ENCODE results near the gene ITPKB.

The ITPKB gene

DNA sequence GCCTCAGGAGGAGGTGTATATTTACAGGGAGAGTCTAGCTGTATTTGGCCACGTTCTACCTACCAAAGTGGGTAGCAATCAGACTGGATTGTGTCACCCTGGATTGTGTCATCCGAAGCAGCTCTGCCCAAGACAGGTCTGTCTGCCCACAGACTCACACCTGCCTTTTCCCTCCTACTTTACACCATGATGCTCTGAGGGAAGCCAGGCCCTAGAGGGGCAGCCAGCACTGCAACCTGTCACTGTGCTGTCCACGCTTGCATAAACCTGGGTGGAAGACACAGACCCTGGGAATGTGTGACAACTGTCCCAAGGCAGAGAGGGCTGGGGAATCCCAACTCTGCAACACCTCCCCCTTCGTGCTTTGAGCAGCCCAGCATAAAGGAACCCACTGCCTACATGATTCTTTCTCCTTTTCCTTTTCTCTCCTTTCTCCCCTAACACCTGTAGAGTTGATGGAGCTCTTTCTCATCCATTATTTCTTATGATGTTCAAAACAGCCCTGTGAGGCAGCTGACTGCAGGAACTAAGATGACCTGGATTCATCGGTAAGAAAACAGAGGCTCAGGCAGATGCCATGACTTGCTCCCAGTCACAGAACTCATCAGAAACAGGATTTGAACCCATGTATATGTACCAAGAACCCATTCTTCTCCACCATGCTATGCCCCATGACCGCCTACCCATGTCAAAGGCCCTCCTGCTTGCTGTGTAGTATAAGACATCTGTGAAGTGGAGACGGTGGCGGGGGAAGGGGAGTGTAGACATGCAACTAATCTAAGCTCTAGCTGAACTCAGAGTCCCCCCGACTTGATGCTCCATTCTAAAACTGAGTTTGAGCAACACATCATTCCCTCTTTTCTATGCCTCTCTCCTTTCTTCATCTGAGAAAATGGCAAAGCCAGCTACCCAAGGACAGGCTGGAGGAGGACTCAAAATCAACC is 55.9 kb downstream of the ITPKB start:
- no peak overlapping the region for H3K4me3 Mint-ChIP-seq
- H3K27ac Mint-ChIP-seq, result peak overlapping the region; percentile 1
- H3K9me3 Mint-ChIP-seq, result no peaks in the 10 kb centered on the region
- H3K36me3 Mint-ChIP-seq (ENCODE audit: low read depth), result peaks cover 14% of the 10 kb centered on the region
- peaks cover 76% of the 10 kb centered on the region for H3K4me1 Mint-ChIP-seq (ENCODE audit: low read depth)
- H3K27me3 Mint-ChIP-seq (ENCODE audit: low read depth), result no peaks in the 10 kb centered on the region

DNA sequence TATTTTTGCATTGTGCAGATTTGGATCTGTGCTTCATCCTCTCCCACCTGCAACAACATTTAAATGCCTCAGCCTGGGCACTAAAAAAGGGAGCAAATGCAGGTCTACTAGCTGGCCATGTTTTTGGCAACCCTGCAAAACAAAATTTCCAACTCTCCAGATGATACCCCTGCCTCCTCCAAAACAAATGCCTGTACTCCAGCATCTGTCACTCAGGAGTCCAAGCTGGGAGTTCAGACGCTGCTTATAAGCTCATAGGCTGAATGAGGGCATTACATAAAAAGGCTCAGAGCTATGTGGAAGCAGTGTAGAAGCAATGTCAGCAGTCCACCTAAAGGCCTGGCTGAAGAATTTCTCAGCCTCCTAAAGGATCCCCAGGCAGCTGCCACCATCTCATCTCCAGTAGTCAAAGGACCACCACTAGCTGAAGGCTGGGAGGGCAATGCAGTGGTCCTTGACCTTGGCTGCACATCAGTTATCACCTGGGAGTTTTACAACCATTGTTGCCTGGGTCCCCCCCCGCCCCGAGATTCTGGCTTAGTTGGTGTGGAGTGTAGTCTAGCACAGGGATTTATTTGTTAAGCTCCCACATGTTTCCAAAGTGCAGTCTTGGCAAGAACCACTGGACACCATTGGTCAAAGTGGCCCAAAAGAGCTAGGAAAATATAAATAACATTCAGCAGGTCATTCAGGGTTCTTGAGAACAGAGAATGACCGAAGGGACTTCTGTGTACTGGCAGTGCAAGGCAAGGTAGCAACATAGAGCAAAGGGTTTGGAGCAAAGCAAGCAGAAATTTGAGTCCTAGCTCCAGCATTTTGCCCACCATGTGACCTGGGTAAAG is 57.2 kb downstream of the ITPKB start:
- Mint-ChIP-seq H3K4me1 (ENCODE audit: low read depth) (peaks cover 76% of the 10 kb centered on the region), H3K36me3 (ENCODE audit: low read depth) (peaks cover 14% of the 10 kb centered on the region), H3K9me3 (no peaks in the 10 kb centered on the region), H3K4me3 (no peak overlapping the region), H3K27ac (no peak overlapping the region), H3K27me3 (ENCODE audit: low read depth) (no peaks in the 10 kb centered on the region)

DNA sequence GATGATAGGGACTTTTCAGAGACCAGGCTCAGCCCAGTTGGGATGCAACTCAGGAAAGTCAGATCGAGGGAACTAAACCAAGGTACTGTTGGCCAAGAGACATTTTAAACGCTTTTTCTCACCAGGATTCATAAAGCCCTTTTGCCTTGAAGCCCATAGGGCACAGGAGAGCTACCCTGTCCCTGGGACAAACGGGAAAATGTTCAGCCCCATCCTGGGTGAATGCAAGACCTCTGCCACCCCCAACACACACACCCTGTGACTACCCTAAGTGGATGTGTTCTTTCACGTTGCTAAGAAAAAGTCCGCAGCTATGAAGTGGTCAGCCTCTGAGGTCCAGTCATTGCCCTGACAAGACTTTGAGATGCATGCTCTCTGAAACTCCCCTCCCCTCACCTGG is 58.4 kb downstream of the ITPKB start:
- Mint-ChIP-seq H3K4me1 (ENCODE audit: low read depth) (peaks cover 81% of the 10 kb centered on the region), H3K36me3 (ENCODE audit: low read depth) (peaks cover 13% of the 10 kb centered on the region), H3K4me3 (no peak overlapping the region), H3K27ac (peak overlapping the region; percentile 43), H3K9me3 (no peaks in the 10 kb centered on the region), H3K27me3 (ENCODE audit: low read depth) (no peaks in the 10 kb centered on the region)

- H3K9me3 Mint-ChIP-seq, result no peaks in the 10 kb centered on the region
- peaks cover 8% of the 10 kb centered on the region for H3K36me3 Mint-ChIP-seq (ENCODE audit: low read depth)
- no peaks in the 10 kb centered on the region for H3K27me3 Mint-ChIP-seq (ENCODE audit: low read depth)
- peak overlapping the region; percentile 95 for H3K27ac Mint-ChIP-seq
- H3K4me3 Mint-ChIP-seq, result peak overlapping the region; percentile 74
- H3K4me1 Mint-ChIP-seq (ENCODE audit: low read depth), result peaks cover 83% of the 10 kb centered on the region
These were observed 59.1 kb downstream of the ITPKB start for GRCh38 chr1:226679853-226680516.

DNA sequence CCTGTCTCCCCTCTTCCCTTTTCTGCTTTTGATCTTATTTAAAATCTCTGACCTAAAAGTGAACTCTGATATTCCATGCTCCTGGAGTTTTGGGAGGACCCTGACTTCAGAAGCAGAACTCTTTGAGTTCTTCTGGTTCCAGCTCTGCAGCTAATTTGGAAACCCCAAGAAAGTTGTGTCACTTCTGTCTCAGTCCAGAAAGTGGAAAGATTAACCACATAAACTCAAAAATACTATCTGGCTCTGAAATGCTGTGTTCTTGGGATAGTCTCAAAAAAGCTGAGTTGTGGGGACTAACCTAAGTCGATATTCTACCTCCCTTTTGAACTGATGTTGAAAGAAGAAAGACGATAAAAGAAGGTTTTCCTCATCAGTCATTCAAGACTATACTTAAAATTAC is 59.8 kb downstream of the ITPKB start:
- peaks cover 84% of the 10 kb centered on the region for H3K4me1 Mint-ChIP-seq (ENCODE audit: low read depth)
- peak overlapping the region; percentile 74 for H3K4me3 Mint-ChIP-seq
- no peaks in the 10 kb centered on the region for H3K27me3 Mint-ChIP-seq (ENCODE audit: low read depth)
- H3K36me3 Mint-ChIP-seq (ENCODE audit: low read depth), result peaks cover 11% of the 10 kb centered on the region
- no peaks in the 10 kb centered on the region for H3K9me3 Mint-ChIP-seq
- H3K27ac Mint-ChIP-seq, result peak overlapping the region; percentile 95

DNA sequence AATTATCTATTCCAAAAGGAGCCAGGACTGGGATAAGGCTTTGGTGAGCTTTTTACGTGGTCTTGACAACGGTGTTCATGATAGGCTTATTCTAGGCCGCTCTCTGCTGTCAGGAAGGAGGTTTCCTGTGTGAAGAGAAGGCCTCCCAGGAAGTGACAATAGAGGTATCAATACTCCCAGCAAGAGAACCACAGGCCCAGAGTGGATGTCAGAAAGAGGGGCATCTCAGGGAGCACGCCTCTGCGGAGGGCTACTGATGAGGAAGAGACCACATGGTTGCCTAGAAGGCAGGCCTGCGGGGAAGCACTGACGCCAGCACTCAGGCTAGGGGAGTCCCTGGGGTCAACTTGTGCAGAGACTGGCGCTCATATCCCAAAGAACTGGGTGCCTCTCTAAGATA is 60.4 kb downstream of the ITPKB start:
- H3K27ac Mint-ChIP-seq, result peak overlapping the region; percentile 95
- no peaks in the 10 kb centered on the region for H3K9me3 Mint-ChIP-seq
- peaks cover 81% of the 10 kb centered on the region for H3K4me1 Mint-ChIP-seq (ENCODE audit: low read depth)
- H3K36me3 Mint-ChIP-seq (ENCODE audit: low read depth), result peaks cover 7% of the 10 kb centered on the region
- no peaks in the 10 kb centered on the region for H3K27me3 Mint-ChIP-seq (ENCODE audit: low read depth)
- peak overlapping the region; percentile 74 for H3K4me3 Mint-ChIP-seq

DNA sequence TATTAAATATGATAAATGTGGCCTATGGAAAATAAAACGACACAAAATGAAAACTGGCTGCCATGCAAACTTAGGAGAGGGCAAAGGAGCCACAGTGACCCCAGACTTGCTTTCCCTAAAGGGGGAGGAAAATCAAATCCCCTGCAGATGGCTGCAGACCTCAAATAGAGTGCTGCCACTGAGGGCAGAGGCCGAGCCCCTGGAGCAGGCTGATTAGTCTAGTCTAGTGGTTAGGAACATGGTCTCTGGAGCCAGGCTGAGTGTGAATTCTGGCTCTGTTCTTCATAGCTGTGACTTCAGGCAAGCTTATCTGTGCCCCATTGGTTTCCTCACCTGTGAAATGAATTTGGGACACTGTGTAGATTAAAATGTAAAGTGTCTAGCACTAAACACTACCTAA is 60.8 kb downstream of the ITPKB start:
- peak overlapping the region; percentile 95 for H3K27ac Mint-ChIP-seq

GRCh38 chr1:226677027-226678020 is 61.8 kb downstream of the ITPKB start:
- H3K4me1 Mint-ChIP-seq (ENCODE audit: low read depth), result peaks cover 75% of the 10 kb centered on the region
- peaks cover 6% of the 10 kb centered on the region for H3K36me3 Mint-ChIP-seq (ENCODE audit: low read depth)
- H3K4me3 Mint-ChIP-seq, result peak overlapping the region; percentile 66
- no peaks in the 10 kb centered on the region for H3K27me3 Mint-ChIP-seq (ENCODE audit: low read depth)
- peak overlapping the region; percentile 84 for H3K27ac Mint-ChIP-seq
- no peaks in the 10 kb centered on the region for H3K9me3 Mint-ChIP-seq

More for the DNA sequence above, 60.8 kb downstream of the ITPKB start:
- H3K36me3 Mint-ChIP-seq (ENCODE audit: low read depth), result peaks cover 4% of the 10 kb centered on the region
- H3K4me3 Mint-ChIP-seq, result peak overlapping the region; percentile 74
- H3K9me3 Mint-ChIP-seq, result no peaks in the 10 kb centered on the region
- H3K27me3 Mint-ChIP-seq (ENCODE audit: low read depth), result no peaks in the 10 kb centered on the region
- H3K4me1 Mint-ChIP-seq (ENCODE audit: low read depth), result peaks cover 78% of the 10 kb centered on the region

DNA sequence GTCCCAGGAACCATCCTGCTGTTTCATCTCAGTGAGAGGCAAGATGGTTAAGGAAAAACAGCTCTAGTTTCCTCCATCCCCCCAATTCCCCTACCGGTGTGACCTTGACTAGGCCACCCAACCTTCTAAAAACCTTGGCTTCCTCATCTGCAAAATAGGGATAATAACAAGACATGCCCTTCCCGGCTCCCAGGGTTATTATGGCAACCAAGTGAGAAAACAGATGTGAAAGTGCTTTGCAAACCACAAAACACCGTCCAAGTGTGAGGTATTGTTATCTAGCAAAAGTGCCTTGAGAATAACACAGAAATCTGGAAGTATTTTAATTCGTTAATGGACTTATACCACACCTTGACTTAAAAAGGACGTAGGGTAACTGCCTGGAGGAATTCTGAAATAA is 62.7 kb downstream of the ITPKB start:
- Mint-ChIP-seq H3K27ac (peak overlapping the region; percentile 84), H3K36me3 (ENCODE audit: low read depth) (peaks cover 11% of the 10 kb centered on the region), H3K4me1 (ENCODE audit: low read depth) (peaks cover 84% of the 10 kb centered on the region), H3K27me3 (ENCODE audit: low read depth) (no peaks in the 10 kb centered on the region), H3K9me3 (no peaks in the 10 kb centered on the region), H3K4me3 (peak overlapping the region; percentile 26)

GRCh38 chr1:226675715-226676357 is 63.2 kb downstream of the ITPKB start:
- Mint-ChIP-seq H3K27ac (peak overlapping the region; percentile 84), H3K27me3 (ENCODE audit: low read depth) (no peaks in the 10 kb centered on the region), H3K4me3 (peak overlapping the region; percentile 35), H3K4me1 (ENCODE audit: low read depth) (peaks cover 80% of the 10 kb centered on the region), H3K9me3 (no peaks in the 10 kb centered on the region), H3K36me3 (ENCODE audit: low read depth) (peaks cover 13% of the 10 kb centered on the region)

DNA sequence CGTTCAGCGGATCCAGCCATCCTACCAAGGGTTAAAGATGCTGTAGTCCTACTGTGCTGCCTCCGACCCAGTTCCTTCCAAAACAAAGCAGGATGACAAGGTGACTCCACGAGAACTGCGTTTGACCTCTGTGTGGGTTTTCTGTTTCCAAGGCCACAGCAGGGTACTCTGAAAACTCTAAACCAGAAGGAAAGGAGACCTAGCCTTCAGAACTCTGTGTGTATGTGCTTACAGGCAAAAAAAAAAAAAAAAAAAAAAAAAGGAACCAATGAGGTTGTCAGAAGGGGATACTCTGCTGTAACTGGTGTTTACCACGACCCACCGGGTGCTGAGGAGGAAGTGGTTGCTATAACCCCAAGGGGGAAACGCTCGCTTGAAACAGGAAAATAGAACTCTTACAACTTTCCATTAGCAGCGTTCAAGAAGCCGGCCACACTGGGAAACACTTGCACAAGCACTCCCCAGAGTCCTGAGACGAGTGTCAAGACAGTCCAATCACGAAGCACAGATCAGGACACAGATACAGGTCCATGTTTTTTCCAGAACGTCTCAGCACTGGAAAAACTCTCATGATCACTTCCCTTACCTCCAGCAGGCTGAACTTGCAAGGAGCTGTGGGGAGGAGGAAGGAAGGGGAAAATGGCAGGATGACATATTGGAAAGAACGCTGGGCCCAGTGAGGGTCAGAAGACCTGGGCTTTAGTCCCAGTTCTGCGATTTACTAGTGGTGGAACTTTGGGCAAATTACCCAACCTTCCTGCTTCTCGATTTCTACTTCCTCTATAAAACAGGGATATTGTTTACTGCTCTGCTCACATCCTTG is 64.0 kb downstream of the ITPKB start:
- H3K4me3 Mint-ChIP-seq, result peak overlapping the region; percentile 47
- peaks cover 13% of the 10 kb centered on the region for H3K36me3 Mint-ChIP-seq (ENCODE audit: low read depth)
- H3K9me3 Mint-ChIP-seq, result no peaks in the 10 kb centered on the region
- H3K27ac Mint-ChIP-seq, result peak overlapping the region; percentile 84
- peaks cover 74% of the 10 kb centered on the region for H3K4me1 Mint-ChIP-seq (ENCODE audit: low read depth)
- no peaks in the 10 kb centered on the region for H3K27me3 Mint-ChIP-seq (ENCODE audit: low read depth)

DNA sequence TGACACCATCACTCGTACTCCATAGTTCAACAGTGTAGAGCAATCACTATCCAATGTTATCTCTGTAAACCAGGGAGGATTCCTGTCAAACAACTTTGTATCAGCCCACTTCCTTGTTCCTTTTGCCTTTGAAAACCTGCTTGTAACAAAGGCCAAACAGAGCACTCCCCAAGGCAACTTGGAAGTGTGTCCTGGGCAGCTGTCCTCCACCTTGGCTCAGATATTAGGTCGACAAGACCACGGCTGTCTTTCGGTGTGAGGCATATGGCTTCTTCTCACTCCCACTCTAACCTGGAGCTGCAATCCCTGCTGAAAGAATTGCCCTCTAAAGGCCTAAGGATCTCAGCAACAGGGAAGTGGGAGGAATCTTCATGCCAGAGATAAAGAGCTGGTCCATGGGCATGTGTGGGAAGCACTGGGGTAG is 66.7 kb downstream of the ITPKB start:
- H3K4me1 Mint-ChIP-seq (ENCODE audit: low read depth), result peaks cover 53% of the 10 kb centered on the region
- no peak overlapping the region for H3K4me3 Mint-ChIP-seq
- peak overlapping the region; percentile 28 for H3K27ac Mint-ChIP-seq
- peaks cover 17% of the 10 kb centered on the region for H3K36me3 Mint-ChIP-seq (ENCODE audit: low read depth)
- no peaks in the 10 kb centered on the region for H3K9me3 Mint-ChIP-seq
- H3K27me3 Mint-ChIP-seq (ENCODE audit: low read depth), result no peaks in the 10 kb centered on the region

Measured in T-helper 1 cell treated with Interleukin-12 subunit alpha and Interleukin-12 subunit beta and Interleukin-4 antibody, amounts not matched to agents 30 μg/mL and 1 μg/mL, for 36 hours (primary cell).